Pancreas (tissue), 10 donors: ENCODE measurements around the gene MORC4. TPM values are rescaled to one million over a fixed set of nuclear protein-coding genes. Genes with fewer than 3 reads are reported as not detected.
A peak's percentile ranks its signal among the peaks of the same experiment; 100 is the strongest.

Experiments used
- ATAC-seq, 4 donors: fragments of 200-7000 bp; cut with Tn5 transposase; one replicate each; pipeline versions ENCODE4 v1.8.0 to v1.9.1; 2020; ENCODE audit warnings: mild to moderate bottlenecking in 4 of 4, moderate library complexity in 4 of 4
- DNase-seq, 6 donors: peaks; one replicate each; pipeline ENCODE4 v3.0.0-alpha.2; 2020
- FAIRE-seq: peaks from 2 replicates; lab custom pipeline; 2012; peaks lifted over from hg19 to GRCh38; lab: Jason Lieb, UNC
- H3K27ac ChIP-seq, 4 donors: fragments of 200-600 bp; sonication (generic); 1 replicate in 3 of 4; 2 replicates in 1 of 4; pipeline versions ENCODE4 v1.5.0 to v1.8.0; 2020
- H3K27me3 ChIP-seq, 4 donors: fragments of 200-600 bp; one replicate each; pipeline ENCODE4 v1.8.0; 2021
- H3K36me3 ChIP-seq, 3 donors: fragments of 200-600 bp; sonication (generic) in 1 of 3; one replicate each; pipeline versions ENCODE4 v1.5.0 to v1.8.0; 2020 to 2021
- H3K4me1 ChIP-seq, 3 donors: fragments of 200-600 bp; one replicate each; pipeline ENCODE4 v1.8.0; 2021
- H3K4me3 ChIP-seq, 4 donors: fragments of 200-600 bp; sonication (generic) in 2 of 4; one replicate each; pipeline versions ENCODE4 v1.5.0 to v1.8.0; 2020 to 2021
- H3K9me3 ChIP-seq, 4 donors: fragments of 200-600 bp; one replicate each; pipeline ENCODE4 v1.8.0; 2021
- WGBS, 2 donors: extraction: QIAGEN DNeasy Blood & Tissue Kit; methylation state at CpG; one replicate each; pipeline ENCODE4 v1.1.7; 2013; 5-methylcytosine and 5-hydroxymethylcytosine counted together
- intact Hi-C, 3 donors: fragments of 100-400 bp; cut with DNase I; formaldehyde crosslinking; loops; one replicate each; pipeline versions ENCODE4 v1.11.1 to v1.14.2; 2022
- polyA plus RNA-seq, 2 donors: library from polyadenylated mRNA; stranded (reverse); fragments of 200-250 nt; gene quantifications; one replicate each; pipeline ENCODE4 v1.2.3, GENCODE V29; 2013
- total RNA-seq, 6 donors: library from RNA; stranded (reverse); fragmentation: NEBNext Ultra II Directional in 4 of 6; extraction: Animal tissue kit (Norgen Biotek cat#: 25700) in 4 of 6; gene quantifications; one replicate each; pipeline versions ENCODE4 v1.2.1 to v1.2.4, GENCODE V29; 2021 to 2023
- TF ChIP-seq, protein P1 (sequence below), 4 donors: fragments of 200-600 bp; sonication (generic) in 3 of 4; IDR thresholded peaks; one replicate each; pipeline versions ENCODE4 v1.5.0 to v1.8.0; 2021; ENCODE audit warnings: antibody characterized with exemption in 4 of 4
- donor health status: healthy with polysubstance abuse.
- donor health status: DM: no; HTN: no; CAD: no; lungs with moderate emphysema.
- donor health status: DM: no; HTN: no; CAD: no.
- donor health status: control.
- donor health status: control.
- donor health status: Bipolar disorder and iron deficiency.
- donor health status: DM: yes; HTN: yes; CAD: no.
- donor health status: DM: no; HTN: no; CAD: no.
- donor health status: DM: no; HTN: no; CAD: no.
- donor health status: DM: yes; HTN: yes; CAD: no.

Gene MORC4
- total and polyA plus RNA-seq, 8 donors, result 5.4 to 12.6 (median 9.9) TPM

DNA sequence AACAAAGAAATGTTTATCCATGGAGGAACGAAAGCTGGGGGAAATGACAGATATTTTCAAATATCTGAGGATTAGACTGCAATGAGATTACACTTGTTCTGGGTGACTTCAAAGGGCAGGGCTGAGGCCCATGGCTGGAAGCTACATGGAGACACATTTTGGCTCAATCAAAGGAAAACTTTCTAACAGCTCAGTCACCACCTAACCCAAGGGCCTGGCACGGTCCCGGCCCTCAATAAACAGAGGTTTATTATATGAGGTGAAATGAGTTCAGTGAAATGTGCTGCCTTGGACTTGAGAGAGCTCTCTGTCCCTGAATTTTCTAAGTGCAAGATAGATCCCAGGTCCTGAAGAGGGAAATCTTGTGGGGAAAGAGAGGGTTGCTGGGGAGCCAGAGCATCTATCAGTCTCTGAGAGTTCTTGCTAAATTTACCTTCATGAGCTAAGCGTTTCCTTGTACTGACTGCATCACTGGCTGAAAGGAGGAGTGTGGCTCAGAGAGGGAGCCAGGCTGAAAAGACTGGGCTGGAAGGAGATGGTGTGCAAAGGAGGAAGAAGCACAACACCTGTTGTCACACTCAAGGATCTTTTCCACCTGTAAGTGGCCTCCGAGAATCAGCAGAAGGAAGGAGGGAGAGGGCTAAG is 94.8 kb downstream of the MORC4 start:
- Histone ChIP-seq H3K36me3 (no peaks in the 10 kb centered on the region), H3K27me3 (no peaks in the 10 kb centered on the region), H3K4me1 (no peaks in the 10 kb centered on the region), H3K4me3 (no peak overlapping the region), H3K27ac (no peak overlapping the region), H3K9me3 (no peaks in the 10 kb centered on the region)
- WGBS, 2 donors, result 77 to 82% methylated on average over 5 of the region's 5 CpGs
- ATAC-seq (no peak), FAIRE-seq (no peak), DNase-seq (no peak)
- TF ChIP-seq, protein P1, sequence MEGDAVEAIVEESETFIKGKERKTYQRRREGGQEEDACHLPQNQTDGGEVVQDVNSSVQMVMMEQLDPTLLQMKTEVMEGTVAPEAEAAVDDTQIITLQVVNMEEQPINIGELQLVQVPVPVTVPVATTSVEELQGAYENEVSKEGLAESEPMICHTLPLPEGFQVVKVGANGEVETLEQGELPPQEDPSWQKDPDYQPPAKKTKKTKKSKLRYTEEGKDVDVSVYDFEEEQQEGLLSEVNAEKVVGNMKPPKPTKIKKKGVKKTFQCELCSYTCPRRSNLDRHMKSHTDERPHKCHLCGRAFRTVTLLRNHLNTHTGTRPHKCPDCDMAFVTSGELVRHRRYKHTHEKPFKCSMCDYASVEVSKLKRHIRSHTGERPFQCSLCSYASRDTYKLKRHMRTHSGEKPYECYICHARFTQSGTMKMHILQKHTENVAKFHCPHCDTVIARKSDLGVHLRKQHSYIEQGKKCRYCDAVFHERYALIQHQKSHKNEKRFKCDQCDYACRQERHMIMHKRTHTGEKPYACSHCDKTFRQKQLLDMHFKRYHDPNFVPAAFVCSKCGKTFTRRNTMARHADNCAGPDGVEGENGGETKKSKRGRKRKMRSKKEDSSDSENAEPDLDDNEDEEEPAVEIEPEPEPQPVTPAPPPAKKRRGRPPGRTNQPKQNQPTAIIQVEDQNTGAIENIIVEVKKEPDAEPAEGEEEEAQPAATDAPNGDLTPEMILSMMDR (IDR thresholded peaks at IDR 0.05), result no peak
- intact Hi-C loops, result no loop called here

DNA sequence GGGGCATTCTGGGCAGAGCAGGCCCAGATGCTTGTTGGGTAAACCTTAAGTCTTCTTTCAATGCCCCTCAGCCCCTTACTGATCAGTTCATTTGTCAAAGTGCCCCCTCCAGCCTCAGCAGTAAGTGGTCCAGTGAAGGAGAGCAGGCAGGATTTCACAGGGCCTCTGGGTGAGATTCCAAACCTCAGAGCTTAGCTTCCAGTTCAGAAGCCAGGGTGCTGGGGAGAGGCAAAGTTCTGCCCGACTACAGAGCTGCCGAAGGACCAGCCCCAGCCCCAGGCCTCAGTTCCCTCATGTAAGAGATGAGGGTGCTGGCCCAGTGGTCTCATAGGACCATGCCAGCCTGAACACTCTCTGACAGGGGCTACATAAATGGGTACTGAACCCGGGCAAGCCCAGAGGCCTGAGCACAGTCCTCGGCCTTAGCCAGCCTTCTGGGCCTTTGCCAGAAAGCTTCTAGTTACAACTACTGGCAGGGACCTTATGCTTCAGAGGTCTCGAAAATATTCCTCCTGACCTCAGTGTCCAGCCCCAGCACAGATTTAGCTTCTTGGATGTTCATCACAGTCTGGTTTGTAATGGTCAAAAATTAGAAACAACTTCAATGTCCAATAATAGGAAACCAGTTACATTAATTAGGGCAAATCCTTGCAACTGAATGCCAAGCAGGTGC is 96.0 kb downstream of the MORC4 start:
- no peak for DNase-seq
- intact Hi-C loops, result loop anchor here in 1 of 3 donors (5.0 kb wide), 1 partner anchor 48 kb away; no protein-coding TSS in a partner anchor
- Histone ChIP-seq H3K27me3 (no peaks in the 10 kb centered on the region), H3K27ac (no peak overlapping the region), H3K4me3 (no peak overlapping the region), H3K4me1 (no peaks in the 10 kb centered on the region), H3K36me3 (no peaks in the 10 kb centered on the region), H3K9me3 (no peaks in the 10 kb centered on the region)
- TF ChIP-seq, protein P1 (IDR thresholded peaks at IDR 0.05), result no peak
- ATAC-seq, result peak in 1 of 4 donors; percentile 28
- WGBS, 2 donors, result 85 to 93% methylated on average over 5 of the region's 5 CpGs
- FAIRE-seq, result no peak

DNA sequence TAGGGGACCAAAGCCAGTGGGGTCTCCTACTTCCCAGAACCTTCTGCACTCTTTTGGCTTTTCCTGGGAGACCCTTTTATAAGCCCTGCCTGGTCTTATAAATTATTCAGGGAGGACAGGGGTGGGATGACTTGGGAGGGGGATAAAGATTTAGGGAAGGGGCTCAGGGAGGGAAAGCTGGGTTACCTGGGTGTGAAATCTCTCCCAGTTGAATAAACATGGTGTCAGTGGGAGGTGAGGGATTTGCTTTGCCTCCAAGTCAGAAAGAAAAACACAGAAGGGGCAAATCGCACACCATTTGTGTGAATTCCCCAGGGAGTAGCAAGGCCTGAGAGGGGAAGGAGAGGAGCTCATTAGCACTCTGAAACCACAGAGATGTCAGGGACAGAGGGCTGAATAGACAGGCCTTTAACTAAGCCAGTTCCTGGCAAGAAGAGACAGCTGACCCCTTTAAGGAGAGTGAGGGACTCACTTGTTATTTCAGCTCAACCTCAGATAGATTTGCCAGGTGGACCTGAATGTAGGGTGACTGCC is 96.7 kb downstream of the MORC4 start, which contains the start of gene RIPPLY1:
Gene RIPPLY1 (minus strand): TSS at position 51 of the 534 bp plus-strand sequence. CDS start 54 bp downstream, outside the sequence.
- TF ChIP-seq, protein P1 (IDR thresholded peaks at IDR 0.05), result no peak
- no peak for DNase-seq
- FAIRE-seq, result no peak
- Histone ChIP-seq H3K36me3 (no peaks in the 10 kb centered on the region), H3K4me3 (no peak within 1 kb of the TSS), H3K9me3 (no peaks in the 10 kb centered on the region), H3K27ac (no peak within 1 kb of the TSS), H3K27me3 (no peaks in the 10 kb centered on the region), H3K4me1 (no peaks in the 10 kb centered on the region)
- intact Hi-C loops, result loop anchor here in 1 of 3 donors (5.0 kb wide), 1 partner anchor 49 kb away; no protein-coding TSS in a partner anchor
- ATAC-seq, result no peak
- WGBS, 2 donors, result 77 to 91% methylated on average over 1 of the region's 1 CpG

DNA sequence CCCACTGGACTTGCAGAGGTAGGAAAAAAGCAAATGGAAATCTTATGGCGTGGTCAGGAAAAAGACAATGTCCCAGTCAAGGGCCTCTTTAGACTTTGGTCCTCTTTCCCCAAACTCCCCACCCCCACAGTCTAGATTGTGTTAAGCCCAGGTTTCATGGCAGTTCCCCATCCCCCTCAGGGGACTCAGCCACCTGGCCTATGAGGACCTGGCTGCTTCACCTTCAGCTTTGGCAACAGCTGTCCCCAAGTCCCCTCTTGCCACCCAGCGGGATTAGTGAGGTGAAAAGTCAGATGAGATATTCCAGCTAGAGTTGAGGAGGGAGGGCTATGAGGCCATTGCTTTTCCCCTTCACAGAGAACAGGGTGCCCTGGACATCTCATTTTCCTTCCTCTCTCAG is 97.3 kb downstream of the MORC4 start:
- intact Hi-C loops, result loop anchor here in 1 of 3 donors (5.0 kb wide), 1 partner anchor 50 kb away; no protein-coding TSS in a partner anchor
- DNase-seq (no peak), FAIRE-seq (no peak), ATAC-seq (no peak)
- no peaks in the 10 kb centered on the region for H3K27me3 ChIP-seq
- no peaks in the 10 kb centered on the region for H3K9me3 ChIP-seq
- H3K4me1 ChIP-seq, result no peaks in the 10 kb centered on the region
- TF ChIP-seq, protein P1 (IDR thresholded peaks at IDR 0.05), result no peak
- no peak overlapping the region for H3K27ac ChIP-seq
- H3K4me3 ChIP-seq, result no peak overlapping the region
- WGBS, 2 donors, result 65 to 73% methylated on average over 2 of the region's 2 CpGs
- H3K36me3 ChIP-seq, result no peaks in the 10 kb centered on the region
